SK-N-SH (cell line): ENCODE data around the gene PDS5B. TPM values are rescaled to one million over a fixed set of nuclear protein-coding genes. Genes with fewer than 3 reads are reported as not detected.
A peak's percentile ranks its signal among the peaks of the same experiment; 100 is the strongest.

Experiments
- CTCF ChIA-PET: fragments of 300-600, 350-600 bp; formaldehyde crosslinking; extraction: SDS; loops from one replicate; lab custom pipeline; 2021; lab: Yijun Ruan, JAX
- POLR2A ChIA-PET: fragments of 350-600 bp; sonication (Branson Sonifier 250); formaldehyde crosslinking; extraction: SDS; loops from one replicate; lab custom pipeline; 2020; ENCODE audit warnings: antibody characterized with exemption, inconsistent platforms; lab: Yijun Ruan, JAX
- DNase-seq: peaks from one replicate; pipeline ENCODE4 v3.0.0; 2012
- H2AFZ ChIP-seq: fragments of 200-600 bp; sonication (generic); 2 replicates; pipeline ENCODE4 v1.8.1; 2016; ENCODE audit warnings: antibody characterized with exemption, mild to moderate bottlenecking, low read depth
- H3F3A ChIP-seq: fragments of 200-600 bp; sonication (generic); replicated peaks from 2 replicates; pipeline ENCODE3; 2016; ENCODE audit warnings: antibody characterized with exemption, mild to moderate bottlenecking; ENCODE audit not compliant: insufficient read depth
- H3K27ac ChIP-seq, 2 experiments: fragments of 200-500 bp in 1 of 2; fragments of 200-600 bp in 1 of 2; sonication (Bioruptor generic) in 1 of 2; sonication (generic), shearing (Covaris generic) in 1 of 2; 2 replicates each; pipeline versions ENCODE4 v1.5.1 to v1.6.1; 2014 to 2016; ENCODE audit warnings: low read depth in 2 of 2, inconsistent platforms in 1 of 2, low read length in 1 of 2, mild to moderate bottlenecking in 1 of 2, mixed read lengths in 1 of 2
- H3K27me3 ChIP-seq: fragments of 200-600 bp; sonication (generic), shearing (Covaris generic); 2 replicates; pipeline ENCODE4 v1.6.1; 2016; ENCODE audit warnings: mixed run types; ENCODE audit not compliant: insufficient read depth
- H3K36me3 ChIP-seq, 2 experiments: fragments of 200-500 bp in 1 of 2; fragments of 200-600 bp in 1 of 2; sonication (Bioruptor generic) in 1 of 2; sonication (generic) in 1 of 2; replicated peaks in 1 of 2; 2 replicates each; pipeline versions ENCODE3 to v1.5.1; 2014 to 2016; ENCODE audit warnings: low read length in 1 of 2, mild to moderate bottlenecking in 1 of 2; ENCODE audit not compliant: insufficient read depth in 2 of 2, control insufficient read depth in 1 of 2
- H3K4me1 ChIP-seq, 2 experiments: fragments of 200-500 bp in 1 of 2; fragments of 200-600 bp in 1 of 2; sonication (Bioruptor generic) in 1 of 2; sonication (generic), shearing (Covaris generic) in 1 of 2; 2 replicates each; pipeline versions ENCODE4 v1.5.1 to v1.6.1; 2014 to 2016; ENCODE audit warnings: low read depth in 1 of 2, low read length in 1 of 2, mixed run types in 1 of 2; ENCODE audit not compliant: insufficient read depth in 2 of 2, control insufficient read depth in 1 of 2
- H3K4me2 ChIP-seq: fragments of 200-600 bp; sonication (generic), shearing (Covaris generic); 2 replicates; pipeline ENCODE4 v1.6.1; 2017; ENCODE audit warnings: mixed run types
- H3K4me3 ChIP-seq, 2 experiments: fragments of 200-500 bp in 1 of 2; fragments of 200-600 bp in 1 of 2; sonication (Bioruptor generic) in 1 of 2; sonication (generic), shearing (Covaris generic) in 1 of 2; 2 replicates each; pipeline versions ENCODE4 v1.5.1 to v1.8.1; 2014 to 2016; ENCODE audit warnings: low read depth in 2 of 2, inconsistent platforms in 1 of 2, low read length in 1 of 2, mild to moderate bottlenecking in 1 of 2, mixed read lengths in 1 of 2, moderate library complexity in 1 of 2
- H3K79me2 ChIP-seq: fragments of 200-600 bp; sonication (generic); 2 replicates; pipeline ENCODE4 v1.8.1; 2017; ENCODE audit warnings: mild to moderate bottlenecking; ENCODE audit not compliant: insufficient read depth
- H3K9ac ChIP-seq: fragments of 200-600 bp; sonication (generic); 2 replicates; pipeline ENCODE4 v1.6.1; 2017; ENCODE audit warnings: mixed run types
- H3K9me2 ChIP-seq: fragments of 200-600 bp; sonication (generic); 2 replicates; pipeline ENCODE4 v1.6.1; 2017; ENCODE audit warnings: mixed run types
- H3K9me3 ChIP-seq: fragments of 200-600 bp; sonication (generic); 2 replicates; pipeline ENCODE4 v1.6.1; 2017; ENCODE audit warnings: mixed run types, mild to moderate bottlenecking, moderate library complexity
- H4K20me1 ChIP-seq: fragments of 200-600 bp; sonication (generic); 2 replicates; pipeline ENCODE4 v1.6.1; 2017; ENCODE audit warnings: mild to moderate bottlenecking, mixed run types; ENCODE audit not compliant: insufficient read depth
- CHD2 ChIP-seq: fragments of 150-350 bp; IDR thresholded peaks from 2 replicates; pipeline ENCODE4 v1.6.1; 2018; ENCODE audit warnings: low read length; ENCODE audit not compliant: partially characterized antibody
- EZH2phosphoT487 ChIP-seq: fragments of 200-600 bp; sonication (generic); IDR thresholded peaks from 2 replicates; pipeline ENCODE4 v1.6.1; 2017; ENCODE audit warnings: low read depth, mixed run types, mild to moderate bottlenecking, antibody characterized with exemption, moderate library complexity, borderline replicate concordance
- FOXJ3 ChIP-seq: sonication (generic); formaldehyde crosslinking; IDR thresholded peaks from 2 replicates; pipeline ENCODE4 v1.5.1; 2020; ENCODE audit warnings: mild to moderate bottlenecking, missing genetic modification reagents
- FOXM1 ChIP-seq: IDR thresholded peaks from 2 replicates; pipeline ENCODE4 v1.4.0; 2012; ENCODE audit warnings: low read depth, mild to moderate bottlenecking
- JUND ChIP-seq: IDR thresholded peaks from 2 replicates; pipeline ENCODE4 v1.4.0; 2012
- MXI1 ChIP-seq: IDR thresholded peaks from 2 replicates; pipeline ENCODE4 v1.6.1; 2012; ENCODE audit warnings: mild to moderate bottlenecking, low read depth, low read length, improper control_type of control experiment
- NFIC ChIP-seq: IDR thresholded peaks from 2 replicates; pipeline ENCODE4 v1.4.0; 2012; ENCODE audit warnings: borderline replicate concordance
- NRF1 ChIP-seq: IDR thresholded peaks from 2 replicates; pipeline ENCODE4 v1.6.1; 2012; ENCODE audit warnings: low read depth, mild to moderate bottlenecking, low read length
- POLR2AphosphoS5 ChIP-seq: IDR thresholded peaks from 2 replicates; pipeline ENCODE4 v1.6.1; 2012; ENCODE audit warnings: low read depth, low read length
- RAD21 ChIP-seq: IDR thresholded peaks from 2 replicates; pipeline ENCODE4 v1.6.1; 2012; ENCODE audit warnings: mild to moderate bottlenecking, low read length
- RFX5 ChIP-seq: IDR thresholded peaks from 2 replicates; pipeline ENCODE4 v1.6.1; 2012; ENCODE audit warnings: mild to moderate bottlenecking, improper control_type of control experiment, low read length
- RXRA ChIP-seq: IDR thresholded peaks from 2 replicates; pipeline ENCODE4 v1.4.0; 2012; ENCODE audit warnings: low read depth, mild to moderate bottlenecking, borderline replicate concordance
- SIN3A ChIP-seq: IDR thresholded peaks from 2 replicates; pipeline ENCODE4 v1.6.1; 2012; ENCODE audit warnings: low read depth, mild to moderate bottlenecking, low read length, moderate library complexity, borderline replicate concordance
- SMC3 ChIP-seq: IDR thresholded peaks from 2 replicates; pipeline ENCODE4 v1.6.1; 2012; ENCODE audit warnings: low read depth, low read length, improper control_type of control experiment
- TCF12 ChIP-seq: IDR thresholded peaks from 2 replicates; pipeline ENCODE4 v1.4.0; 2012
- TEAD4 ChIP-seq: IDR thresholded peaks from 2 replicates; pipeline ENCODE4 v1.4.0; 2012; ENCODE audit warnings: mild to moderate bottlenecking, borderline replicate concordance; ENCODE audit not compliant: insufficient read depth
- YY1 ChIP-seq: IDR thresholded peaks from 2 replicates; pipeline ENCODE4 v1.4.0; 2012; ENCODE audit warnings: low read depth, mild to moderate bottlenecking
- WGBS: methylation state at CpG from one replicate; pipeline ENCODE4 v1.1.6; 2017; ENCODE audit warnings: low lambda C conversion rate; 5-methylcytosine and 5-hydroxymethylcytosine counted together
- polyA plus RNA-seq, 3 experiments: library from polyadenylated mRNA; depleted of rRNA; stranded (reverse); fragments of >200 nt; gene quantifications; 2 replicates each; pipeline ENCODE4 v1.2.3, GENCODE V29; 2012
- TF ChIP-seq, protein P1 (sequence below): fragments of 150-350 bp; IDR thresholded peaks from 2 replicates; pipeline ENCODE4 v1.6.1; 2016; ENCODE audit warnings: mild to moderate bottlenecking, low read depth, low read length
- TF ChIP-seq, protein P2 (sequence below): IDR thresholded peaks from 2 replicates; pipeline ENCODE4 v1.4.0; 2012; ENCODE audit warnings: low read depth, borderline replicate concordance
- TF ChIP-seq, protein P3 (sequence below): fragments of 200-600 bp; sonication (generic); IDR thresholded peaks from 2 replicates; pipeline ENCODE4 v1.6.1; 2017; ENCODE audit warnings: antibody characterized with exemption, mild to moderate bottlenecking, moderate library complexity

Gene PDS5B
- polyA plus RNA-seq, 1 of the 3 experiments (the other 2 are of a cell fraction) = 3.8 TPM

DNA sequence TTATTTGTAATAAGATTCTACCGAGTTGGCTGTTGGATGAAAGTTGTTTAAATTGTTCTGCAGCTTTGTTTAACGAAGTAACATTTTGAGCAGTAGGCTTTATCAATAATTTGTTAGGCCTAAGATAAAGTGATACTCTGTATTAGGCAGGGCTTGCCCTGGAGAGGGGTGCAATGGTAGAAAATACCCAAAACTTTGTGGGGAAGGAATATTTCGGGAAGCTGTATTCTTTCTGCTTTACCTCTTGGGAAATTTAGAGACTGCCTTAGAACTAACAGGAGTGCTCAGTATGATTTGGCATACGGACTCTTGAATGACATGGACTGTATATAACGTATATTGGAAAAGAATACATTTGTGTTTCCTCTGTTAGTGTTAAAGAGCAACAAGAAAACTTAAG, 2.5 kb downstream of the PDS5B start:
- Histone ChIP-seq H3K4me2 (peak overlapping the region; percentile 78), H3K4me3 (peak overlapping the region; percentile 88 to 91), H3K4me1 (peaks cover 15 to 26% of the 10 kb centered on the region in 2 experiments; a peak in 3 of 4 replicates), H3K9me3 (no peaks in the 10 kb centered on the region), H4K20me1 (peaks cover 24% of the 10 kb centered on the region), H3K36me3 (no peaks in the 10 kb centered on the region), H3K79me2 (peaks cover 67% of the 10 kb centered on the region)
- no peak for DNase-seq
- 77% methylated on average over 5 of the region's 5 CpGs for WGBS
- no peak for TF ChIP-seq JUND
- no peak for TF ChIP-seq POLR2AphosphoS5
- TF ChIP-seq CHD2 = no peak
- TF ChIP-seq, all 33 proteins: peak for 0
- Histone ChIP-seq H2AFZ (no peak overlapping the region), H3F3A (peaks cover 8% of the 10 kb centered on the region), H3K27ac (peak overlapping the region; percentile 43 to 90; a peak in 3 of 4 replicates), H3K9ac (peak overlapping the region; percentile 84; the same call in 1 of the 2 replicates), H3K27me3 (no peaks in the 10 kb centered on the region), H3K9me2 (no peaks in the 10 kb centered on the region)
- POLR2A ChIA-PET = no interaction called here
- CTCF ChIA-PET = interaction anchor here (0.6 to 4.8 kb wide), 11 partner anchors 20 to 1135 kb away, joined by 3 to 28 read pairs (median 6); no protein-coding TSS in a partner anchor

DNA sequence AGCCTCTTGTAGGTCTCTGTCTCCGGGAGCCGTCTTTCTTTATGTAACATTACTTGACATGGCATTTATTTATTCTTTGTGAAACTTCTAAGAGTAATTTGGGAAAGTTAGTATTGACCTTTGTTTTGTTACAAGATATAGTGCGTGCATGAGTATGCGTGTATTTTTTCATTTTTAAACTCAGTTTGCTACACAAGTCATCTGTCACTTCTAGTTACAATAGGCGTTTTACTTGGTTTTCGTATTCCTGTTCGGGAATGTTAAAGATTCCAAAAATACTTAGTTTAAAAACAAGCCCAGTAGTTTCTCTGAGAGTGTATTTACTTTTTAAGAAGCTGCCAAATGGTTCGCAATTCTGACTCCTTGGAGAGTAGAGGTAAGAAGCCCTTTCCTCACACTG, 3.2 kb downstream of the PDS5B start:
- CTCF ChIA-PET = interaction anchor here (1.5 to 4.8 kb wide), 5 partner anchors 53 to 1134 kb away, joined by 3 to 28 read pairs (median 5); no protein-coding TSS in a partner anchor
- no peaks in the 10 kb centered on the region for H3K9me2 ChIP-seq
- WGBS = 89% methylated on average over 8 of the region's 8 CpGs
- POLR2A ChIA-PET = no interaction called here
- H3K9ac ChIP-seq = peak overlapping the region; percentile 17; the same call in 1 of the 2 replicates
- no peaks in the 10 kb centered on the region for H3K36me3 ChIP-seq
- no peak overlapping the region for H3K27ac ChIP-seq
- no peak for DNase-seq
- H4K20me1 ChIP-seq = peaks cover 24% of the 10 kb centered on the region
- H3K4me2 ChIP-seq = peak overlapping the region; percentile 78; the same call in 1 of the 2 replicates
- H3K27me3 ChIP-seq = no peaks in the 10 kb centered on the region
- peaks cover 8% of the 10 kb centered on the region for H3F3A ChIP-seq
- H2AFZ ChIP-seq = no peak overlapping the region
- H3K79me2 ChIP-seq = peaks cover 75% of the 10 kb centered on the region
- no peaks in the 10 kb centered on the region for H3K9me3 ChIP-seq
- no peak overlapping the region for H3K4me3 ChIP-seq
- no peak for TF ChIP-seq RXRA
- no peak for TF ChIP-seq EZH2phosphoT487
- no peak for TF ChIP-seq NRF1
- no peak for TF ChIP-seq MXI1
- TF ChIP-seq SMC3 = no peak
- TF ChIP-seq, protein P1, sequence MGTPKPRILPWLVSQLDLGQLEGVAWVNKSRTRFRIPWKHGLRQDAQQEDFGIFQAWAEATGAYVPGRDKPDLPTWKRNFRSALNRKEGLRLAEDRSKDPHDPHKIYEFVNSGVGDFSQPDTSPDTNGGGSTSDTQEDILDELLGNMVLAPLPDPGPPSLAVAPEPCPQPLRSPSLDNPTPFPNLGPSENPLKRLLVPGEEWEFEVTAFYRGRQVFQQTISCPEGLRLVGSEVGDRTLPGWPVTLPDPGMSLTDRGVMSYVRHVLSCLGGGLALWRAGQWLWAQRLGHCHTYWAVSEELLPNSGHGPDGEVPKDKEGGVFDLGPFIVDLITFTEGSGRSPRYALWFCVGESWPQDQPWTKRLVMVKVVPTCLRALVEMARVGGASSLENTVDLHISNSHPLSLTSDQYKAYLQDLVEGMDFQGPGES = no peak
- TF ChIP-seq YY1 = no peak
- peaks cover 15 to 26% of the 10 kb centered on the region in 2 experiments; a peak in 3 of 4 replicates for H3K4me1 ChIP-seq

DNA sequence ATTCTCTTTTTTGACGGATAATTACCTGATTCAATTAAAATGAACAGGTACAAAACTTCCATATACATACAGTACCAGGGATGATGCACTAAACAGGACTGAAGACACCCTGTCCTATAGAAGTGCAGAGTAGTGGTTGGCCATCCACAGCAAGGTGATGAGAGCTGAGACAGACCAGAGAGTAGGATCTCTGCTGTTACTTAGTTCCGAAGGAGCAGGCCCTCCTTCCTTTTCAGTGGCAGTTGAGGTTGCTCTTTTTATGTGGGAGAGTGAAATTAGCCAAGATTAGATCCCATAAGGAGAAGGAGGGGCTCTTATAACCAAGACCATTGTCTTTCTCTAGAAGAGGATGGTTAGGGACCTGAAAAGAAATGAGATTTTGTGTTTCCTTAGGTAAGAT, 4.0 kb downstream of the PDS5B start:
- Histone ChIP-seq H4K20me1 (peaks cover 24% of the 10 kb centered on the region), H3K9ac (no peak overlapping the region), H3K4me2 (0 out of 2 replicates have a peak overlapping the region, but pooled peaks have one; percentile 16), H3K4me1 (peaks cover 15 to 26% of the 10 kb centered on the region in 2 experiments; a peak in 3 of 4 replicates), H3K27ac (no peak overlapping the region), H3K36me3 (no peaks in the 10 kb centered on the region), H3K27me3 (no peaks in the 10 kb centered on the region), H3K4me3 (no peak overlapping the region), H2AFZ (no peak overlapping the region), H3F3A (peaks cover 8% of the 10 kb centered on the region), H3K9me3 (no peaks in the 10 kb centered on the region), H3K9me2 (no peaks in the 10 kb centered on the region), H3K79me2 (peaks cover 83% of the 10 kb centered on the region)
- ChIA-PET CTCF (interaction anchor here (0.6 to 4.8 kb wide), 8 partner anchors 9 to 1134 kb away, joined by 3 to 28 read pairs (median 3); no protein-coding TSS in a partner anchor), POLR2A (no interaction called here)
- no peak for DNase-seq
- 93% methylated on average over 2 of the region's 2 CpGs for WGBS
- TF ChIP-seq TCF12 (no peak), YY1 (no peak), JUND (no peak), FOXJ3 (CRISPR knock-in tag) (no peak), TEAD4 (no peak), FOXM1 (no peak), NFIC (no peak), RFX5 (no peak), SIN3A (no peak), POLR2AphosphoS5 (no peak), RAD21 (no peak)
- TF ChIP-seq, protein P2, sequence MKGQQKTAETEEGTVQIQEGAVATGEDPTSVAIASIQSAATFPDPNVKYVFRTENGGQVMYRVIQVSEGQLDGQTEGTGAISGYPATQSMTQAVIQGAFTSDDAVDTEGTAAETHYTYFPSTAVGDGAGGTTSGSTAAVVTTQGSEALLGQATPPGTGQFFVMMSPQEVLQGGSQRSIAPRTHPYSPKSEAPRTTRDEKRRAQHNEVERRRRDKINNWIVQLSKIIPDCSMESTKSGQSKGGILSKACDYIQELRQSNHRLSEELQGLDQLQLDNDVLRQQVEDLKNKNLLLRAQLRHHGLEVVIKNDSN = no peak
- TF ChIP-seq, protein P3, sequence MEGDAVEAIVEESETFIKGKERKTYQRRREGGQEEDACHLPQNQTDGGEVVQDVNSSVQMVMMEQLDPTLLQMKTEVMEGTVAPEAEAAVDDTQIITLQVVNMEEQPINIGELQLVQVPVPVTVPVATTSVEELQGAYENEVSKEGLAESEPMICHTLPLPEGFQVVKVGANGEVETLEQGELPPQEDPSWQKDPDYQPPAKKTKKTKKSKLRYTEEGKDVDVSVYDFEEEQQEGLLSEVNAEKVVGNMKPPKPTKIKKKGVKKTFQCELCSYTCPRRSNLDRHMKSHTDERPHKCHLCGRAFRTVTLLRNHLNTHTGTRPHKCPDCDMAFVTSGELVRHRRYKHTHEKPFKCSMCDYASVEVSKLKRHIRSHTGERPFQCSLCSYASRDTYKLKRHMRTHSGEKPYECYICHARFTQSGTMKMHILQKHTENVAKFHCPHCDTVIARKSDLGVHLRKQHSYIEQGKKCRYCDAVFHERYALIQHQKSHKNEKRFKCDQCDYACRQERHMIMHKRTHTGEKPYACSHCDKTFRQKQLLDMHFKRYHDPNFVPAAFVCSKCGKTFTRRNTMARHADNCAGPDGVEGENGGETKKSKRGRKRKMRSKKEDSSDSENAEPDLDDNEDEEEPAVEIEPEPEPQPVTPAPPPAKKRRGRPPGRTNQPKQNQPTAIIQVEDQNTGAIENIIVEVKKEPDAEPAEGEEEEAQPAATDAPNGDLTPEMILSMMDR = no peak
